GM12878 (cell line): Measurements from ENCODE around the gene NMRK2. TPM values are rescaled to one million over a fixed set of nuclear protein-coding genes. Genes with fewer than 3 reads are reported as not detected.

ENCODE experiments used
- ATF7 ChIP-seq: fragments of 450-650 bp; IDR thresholded peaks from 2 replicates; pipeline ENCODE4 v1.6.1; 2016; ENCODE audit warnings: low read depth, mild to moderate bottlenecking
- BACH1 ChIP-seq: fragments of 450-650 bp; IDR thresholded peaks from 2 replicates; pipeline ENCODE4 v1.6.1; 2017; ENCODE audit warnings: mild to moderate bottlenecking, borderline replicate concordance
- CEBPZ ChIP-seq: fragments of 150-350 bp; IDR thresholded peaks from 2 replicates; pipeline ENCODE4 v1.6.1; 2016; ENCODE audit warnings: low read depth, low read length
- EED ChIP-seq: sonication (generic); IDR thresholded peaks from 2 replicates; pipeline ENCODE4 v1.6.1; 2016; ENCODE audit warnings: antibody characterized with exemption, low read depth
- EP300 ChIP-seq, 2 experiments: fragments of 150-350 bp in 1 of 2; IDR thresholded peaks; 2 replicates each; pipeline ENCODE4 v1.6.1; 2011 to 2012; ENCODE audit warnings: low read depth in 2 of 2, low read length in 2 of 2, borderline replicate concordance in 1 of 2, improper control_type of control experiment in 1 of 2, inconsistent platforms in 1 of 2; ENCODE audit not compliant: control insufficient read depth in 1 of 2
- GABPA ChIP-seq: IDR thresholded peaks from 2 replicates; pipeline ENCODE4 v1.6.1; 2014; ENCODE audit warnings: antibody characterized with exemption, low read depth, mild to moderate bottlenecking, inconsistent platforms
- HCFC1 ChIP-seq: fragments of 150-350 bp; IDR thresholded peaks from 2 replicates; pipeline ENCODE4 v1.6.1; 2014; ENCODE audit warnings: low read length
- HSF1 ChIP-seq: fragments of 150-350 bp; IDR thresholded peaks from 2 replicates; pipeline ENCODE4 v1.6.1; 2014; ENCODE audit warnings: mild to moderate bottlenecking, low read depth, low read length
- IRF5 ChIP-seq: fragments of 450-650 bp; IDR thresholded peaks from 2 replicates; pipeline ENCODE4 v1.6.1; 2017; ENCODE audit warnings: borderline replicate concordance
- JUNB ChIP-seq: IDR thresholded peaks from 2 replicates; pipeline ENCODE4 v1.6.1; 2016; ENCODE audit warnings: antibody characterized with exemption, mild to moderate bottlenecking
- JUND ChIP-seq: IDR thresholded peaks from 2 replicates; pipeline ENCODE4 v1.6.1; 2012; ENCODE audit warnings: low read depth, mild to moderate bottlenecking, low read length, improper control_type of control experiment, moderate library complexity
- MXI1 ChIP-seq: fragments of 150-350 bp; IDR thresholded peaks from 2 replicates; pipeline ENCODE4 v1.6.1; 2011; ENCODE audit warnings: low read depth, mild to moderate bottlenecking, inconsistent platforms, low read length, improper control_type of control experiment
- RELA ChIP-seq: fragments of 450-650 bp; IDR thresholded peaks from 2 replicates; pipeline ENCODE4 v1.8.0; 2014; ENCODE audit warnings: borderline replicate concordance; ENCODE audit not compliant: partially characterized antibody
- RFX5 ChIP-seq: IDR thresholded peaks from 2 replicates; pipeline ENCODE4 v1.6.1; 2011; ENCODE audit warnings: low read depth, low read length, improper control_type of control experiment
- SIN3A ChIP-seq: IDR thresholded peaks from 2 replicates; pipeline ENCODE4 v1.6.1; 2012; ENCODE audit warnings: low read depth, low read length, improper control_type of control experiment
- SPI1 ChIP-seq: IDR thresholded peaks from 2 replicates; pipeline ENCODE4 v1.6.1; 2011; ENCODE audit warnings: low read depth, mild to moderate bottlenecking, low read length, moderate library complexity, borderline replicate concordance; ENCODE audit not compliant: insufficient read depth
- TBL1XR1 ChIP-seq: IDR thresholded peaks from 2 replicates; pipeline ENCODE4 v1.6.1; 2012; ENCODE audit warnings: low read depth, low read length, improper control_type of control experiment
- TCF3 ChIP-seq: IDR thresholded peaks from 2 replicates; pipeline ENCODE4 v1.6.1; 2012; ENCODE audit warnings: low read depth, mild to moderate bottlenecking, low read length, borderline replicate concordance; ENCODE audit not compliant: insufficient read depth
- ZNF384 ChIP-seq: IDR thresholded peaks from 2 replicates; pipeline ENCODE4 v1.6.1; 2012; ENCODE audit warnings: low read depth, mild to moderate bottlenecking, low read length, improper control_type of control experiment, borderline replicate concordance
- polyA plus RNA-seq, 11 experiments: library from polyadenylated mRNA; depleted of rRNA in 4 of 11; unstranded in 6 of 11; stranded (reverse) in 5 of 11; fragments of >200 nt; fragmentation: Nextera tagmentation in 4 of 11; fragmentation: Illumina TruSeq in 1 of 11; extraction: Ambion mirVana in 4 of 11; extraction: Trizol in 1 of 11; gene quantifications; 1 replicate in 1 of 11; 2 replicates in 10 of 11; pipeline versions ENCODE4 v1.2.1 to v1.2.3, GENCODE V29; 2011 to 2016; ENCODE audit warnings: inconsistent platforms in 2 of 11, missing spikeins in 2 of 11, low read depth in 1 of 11
- total RNA-seq, 4 experiments: library from RNA; depleted of rRNA in 3 of 4; stranded (reverse); fragments of >200 nt in 3 of 4; fragmentation: Illumina TruSeq in 1 of 4; extraction: Trizol in 1 of 4; gene quantifications; 2 replicates each; pipeline versions ENCODE4 v1.2.1 to v1.2.3, GENCODE V29; 2013 to 2021
- TF ChIP-seq, protein P1 (sequence below): IDR thresholded peaks from 2 replicates; pipeline ENCODE4 v1.6.1; 2012; ENCODE audit warnings: low read length, inconsistent platforms
- TF ChIP-seq, protein P2 (sequence below): IDR thresholded peaks from 2 replicates; pipeline ENCODE4 v1.6.1; 2012; ENCODE audit warnings: low read depth, low read length, improper control_type of control experiment

The NMRK2 gene
- total and polyA plus RNA-seq, 10 of the 15 experiments (the other 5 are each of a cell fraction or from before 2014, with no cell fraction given), result 0.14 to 0.15 TPM; not detected in 8

GRCh38 chr19:3970808-3971598 lies 38.1 kb downstream of the NMRK2 start, which contains the start of gene DAPK3 (continued):
- TF ChIP-seq, protein P1, sequence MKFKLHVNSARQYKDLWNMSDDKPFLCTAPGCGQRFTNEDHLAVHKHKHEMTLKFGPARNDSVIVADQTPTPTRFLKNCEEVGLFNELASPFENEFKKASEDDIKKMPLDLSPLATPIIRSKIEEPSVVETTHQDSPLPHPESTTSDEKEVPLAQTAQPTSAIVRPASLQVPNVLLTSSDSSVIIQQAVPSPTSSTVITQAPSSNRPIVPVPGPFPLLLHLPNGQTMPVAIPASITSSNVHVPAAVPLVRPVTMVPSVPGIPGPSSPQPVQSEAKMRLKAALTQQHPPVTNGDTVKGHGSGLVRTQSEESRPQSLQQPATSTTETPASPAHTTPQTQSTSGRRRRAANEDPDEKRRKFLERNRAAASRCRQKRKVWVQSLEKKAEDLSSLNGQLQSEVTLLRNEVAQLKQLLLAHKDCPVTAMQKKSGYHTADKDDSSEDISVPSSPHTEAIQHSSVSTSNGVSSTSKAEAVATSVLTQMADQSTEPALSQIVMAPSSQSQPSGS, result no peak
- peak; percentile 92 for TF ChIP-seq CEBPZ
- peak; percentile 53; the same call in 1 of the 2 replicates for TF ChIP-seq RFX5
- TF ChIP-seq ZNF384, result no peak
- TF ChIP-seq JUND, result no peak
- no peak for TF ChIP-seq HSF1
- TF ChIP-seq MXI1, result peak; percentile 42; the same call in 1 of the 2 replicates
- TF ChIP-seq TCF3, result 0 out of 2 replicates have a peak, but pooled peaks have one; percentile 33
- TF ChIP-seq BACH1, result peak; percentile 69; the same call in 1 of the 2 replicates
- no peak for TF ChIP-seq EP300 (IDR thresholded peaks at IDR 0.05; ENCODE audit: borderline replicate concordance in 1 of 2, control insufficient read depth in 1 of 2, low read depth in 2 of 2, low read length in 2 of 2)
- no peak for TF ChIP-seq RELA
- peak; percentile 46 for TF ChIP-seq HCFC1
- no peak for TF ChIP-seq EED
- TF ChIP-seq IRF5, result no peak
- TF ChIP-seq TBL1XR1, result no peak
- no peak for TF ChIP-seq SPI1
- TF ChIP-seq SIN3A, result peak; percentile 88
- TF ChIP-seq JUNB, result no peak
- no peak for TF ChIP-seq ATF7
- peak; percentile 90 for TF ChIP-seq GABPA
- TF ChIP-seq, protein P2, sequence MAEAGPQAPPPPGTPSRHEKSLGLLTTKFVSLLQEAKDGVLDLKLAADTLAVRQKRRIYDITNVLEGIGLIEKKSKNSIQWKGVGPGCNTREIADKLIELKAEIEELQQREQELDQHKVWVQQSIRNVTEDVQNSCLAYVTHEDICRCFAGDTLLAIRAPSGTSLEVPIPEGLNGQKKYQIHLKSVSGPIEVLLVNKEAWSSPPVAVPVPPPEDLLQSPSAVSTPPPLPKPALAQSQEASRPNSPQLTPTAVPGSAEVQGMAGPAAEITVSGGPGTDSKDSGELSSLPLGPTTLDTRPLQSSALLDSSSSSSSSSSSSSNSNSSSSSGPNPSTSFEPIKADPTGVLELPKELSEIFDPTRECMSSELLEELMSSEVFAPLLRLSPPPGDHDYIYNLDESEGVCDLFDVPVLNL, result no peak
